GM12892 (cell line): Measurements from ENCODE around the gene AP2A2.

Source experiments
- POLR2A ChIP-seq: IDR thresholded peaks from 2 replicates; pipeline ENCODE4 v1.6.1; 2011; ENCODE audit warnings: low read depth, low read length, control low read depth
- POLR2AphosphoS5 ChIP-seq: IDR thresholded peaks from 2 replicates; pipeline ENCODE4 v1.6.1; 2011; ENCODE audit warnings: low read depth, low read length, control low read depth
- TAF1 ChIP-seq: IDR thresholded peaks from 2 replicates; pipeline ENCODE4 v1.6.1; 2011; ENCODE audit warnings: low read depth, mild to moderate bottlenecking, control low read depth, low read length, borderline replicate concordance

- no peak for TF ChIP-seq POLR2A
- no peak for TF ChIP-seq POLR2AphosphoS5
- no peak for TF ChIP-seq TAF1
Measured at GRCh38 chr11:985848-986247, 60.2 kb downstream of the AP2A2 start.
